Left forelimb (tissue), 1 donor: ENCODE measurements around the gene RARA.

Experiments used
- DNase-seq: peaks from one replicate; pipeline ENCODE4 v3.0.0-alpha.2; 2018; ENCODE audit warnings: low spot score

Gene RARA

GRCh38 chr17:40315678-40316570, 6.9 kb downstream of the RARA start:
- DNase-seq, result no peak

DNA sequence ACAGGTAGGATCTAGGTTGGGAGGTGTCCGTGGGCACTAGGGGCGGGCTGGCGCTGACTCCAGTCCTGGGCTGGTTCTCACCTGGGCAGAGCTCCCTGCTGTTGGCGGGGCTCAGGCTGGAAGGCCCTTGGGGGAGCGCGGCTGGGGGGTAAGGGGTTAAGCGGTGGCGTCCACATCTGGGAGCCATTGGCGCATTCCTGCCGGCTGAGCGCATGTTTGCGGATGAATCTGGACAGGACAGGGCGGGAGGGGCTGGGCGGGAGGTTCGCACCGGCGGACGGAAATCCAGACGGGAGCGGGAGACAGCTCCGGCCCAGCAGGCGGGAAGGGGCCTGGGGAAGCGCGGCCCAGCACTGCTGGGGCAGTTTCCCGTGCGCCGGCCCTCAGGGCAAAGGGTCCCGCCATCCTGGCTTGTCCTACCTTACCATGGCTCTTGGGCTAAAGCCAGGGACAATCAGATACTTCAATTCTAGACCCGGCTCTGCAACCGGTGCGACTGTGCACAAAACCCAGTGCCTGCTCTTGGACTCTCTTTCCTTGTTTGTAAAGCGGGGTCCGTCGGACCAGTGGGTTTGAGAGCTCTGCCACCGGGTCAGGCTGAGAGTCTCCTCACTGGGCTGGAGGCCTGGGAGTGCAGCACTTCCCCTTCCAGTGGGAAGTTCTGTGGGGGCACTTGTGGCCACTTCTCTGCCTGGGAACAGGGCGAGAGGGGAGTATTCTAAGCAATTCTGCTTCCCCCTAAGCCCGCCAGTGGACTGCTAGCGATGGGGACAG, 7.8 kb downstream of the RARA start:
- peak; percentile 89 for DNase-seq

DNA sequence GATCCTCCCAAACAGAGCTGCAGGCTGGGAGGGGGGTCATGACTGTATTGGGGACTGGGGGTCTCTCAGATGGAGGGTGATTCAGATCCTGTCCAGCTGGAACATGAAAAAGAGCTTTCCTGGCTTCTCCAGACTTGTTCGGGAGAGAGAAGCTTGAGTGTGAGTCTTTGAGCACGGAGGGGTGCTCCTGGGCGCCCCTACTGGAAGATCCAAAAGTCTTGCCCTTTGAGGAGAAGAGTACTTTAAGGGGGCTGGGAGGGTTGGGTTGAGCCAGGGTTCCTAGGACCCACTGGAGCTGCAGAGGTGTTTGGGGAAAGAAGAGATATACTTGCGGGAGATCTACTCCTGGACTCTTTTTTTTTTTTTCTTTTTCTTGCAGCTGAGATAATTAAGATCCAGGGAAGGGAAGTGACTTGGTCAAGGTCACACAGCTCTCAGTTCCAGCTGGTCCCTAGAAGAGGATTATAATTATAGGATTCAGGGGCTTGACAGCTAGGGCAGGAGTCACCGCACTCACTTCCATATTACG, 8.4 kb downstream of the RARA start:
- DNase-seq, result peak; percentile 81

DNA sequence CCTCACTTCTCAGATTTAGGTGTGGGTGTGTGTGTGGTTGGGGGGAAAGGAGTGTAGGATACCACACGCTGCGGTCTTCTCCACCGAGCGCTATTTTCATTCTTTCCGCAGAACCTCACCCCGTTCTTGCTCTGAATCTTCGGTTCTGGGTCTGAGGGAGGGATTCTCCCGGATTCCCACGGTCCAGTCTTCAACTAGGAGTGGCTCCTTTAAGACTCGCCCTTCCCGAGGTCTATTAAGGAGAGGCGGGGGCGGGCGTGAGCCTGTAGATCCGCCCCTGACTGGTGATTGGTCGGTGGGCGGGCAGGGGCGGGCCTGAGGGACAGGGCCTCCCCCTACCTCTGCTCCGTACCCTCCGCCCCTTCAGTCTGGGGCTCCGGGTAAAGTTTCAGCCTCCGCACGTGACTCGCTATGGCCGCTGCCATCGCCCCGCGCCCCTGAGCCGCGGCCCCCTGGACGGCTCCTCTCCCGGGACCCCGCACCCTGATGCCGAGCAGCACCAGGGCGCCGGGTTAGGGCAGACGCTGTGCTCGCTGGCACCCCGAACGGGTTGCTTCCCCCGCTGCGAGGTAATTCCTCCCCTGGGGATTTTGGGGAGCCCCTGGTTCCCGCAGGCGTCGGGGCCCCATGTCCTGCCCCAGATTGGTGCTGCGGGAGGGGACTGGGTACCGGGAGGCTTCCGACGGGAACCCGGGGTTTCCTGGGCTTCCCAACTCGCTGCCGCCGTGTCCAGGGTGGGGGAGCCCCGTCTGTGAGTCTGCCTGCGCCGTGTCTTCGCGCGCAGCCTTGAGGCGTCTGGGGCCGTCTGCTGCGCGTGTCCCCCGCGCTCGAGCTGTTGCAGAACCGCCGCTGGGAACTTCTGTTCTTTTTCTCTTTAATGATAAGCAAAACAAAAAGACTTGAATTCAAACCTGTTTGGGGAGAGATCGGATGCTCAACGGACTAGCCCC, 9.2 kb downstream of the RARA start:
- peak; percentile 96 for DNase-seq

GRCh38 chr17:40318830-40319391, 9.9 kb downstream of the RARA start:
- DNase-seq, result peak; percentile 66

GRCh38 chr17:40319651-40320540, 10.9 kb downstream of the RARA start:
- DNase-seq, result no peak

DNA sequence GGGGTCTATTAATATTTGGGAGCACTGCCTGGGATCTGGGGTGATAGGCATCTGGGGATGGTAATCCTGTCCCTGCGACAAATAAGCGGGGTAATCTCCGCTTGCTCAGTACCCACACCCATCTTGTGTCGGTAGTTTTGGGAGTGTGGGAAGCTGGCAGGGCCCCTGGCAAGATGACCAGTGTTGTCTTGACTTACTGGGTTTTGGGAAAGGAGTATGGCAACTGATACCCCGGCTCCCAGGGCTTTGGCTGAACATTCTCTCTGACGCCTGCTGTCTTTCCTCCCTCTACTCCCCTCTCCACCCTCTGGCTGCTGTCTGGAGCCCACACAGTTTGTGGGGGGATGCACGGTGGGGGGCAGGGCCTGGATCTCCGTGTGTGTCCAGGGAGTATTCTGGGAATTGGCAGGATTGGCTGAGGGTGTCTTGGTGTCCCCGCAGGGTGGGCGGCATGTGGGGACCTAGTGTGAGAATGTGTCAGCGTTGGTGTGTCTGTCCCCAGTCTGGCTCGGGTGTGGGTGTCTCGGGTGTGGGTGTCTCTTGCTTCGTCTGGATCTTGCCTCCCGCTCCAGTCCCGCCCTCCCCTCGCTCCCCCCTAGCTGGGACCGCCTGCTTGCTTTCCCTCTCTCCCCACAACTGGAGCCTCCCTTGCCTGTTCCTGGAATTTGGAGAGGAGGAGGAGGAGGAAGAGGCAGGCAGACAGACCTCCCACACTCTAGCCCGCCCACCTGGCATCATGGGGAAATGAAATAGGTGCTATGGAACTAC, 12.0 kb downstream of the RARA start:
- DNase-seq, result peak; percentile 89

- DNase-seq, result no peak
These were observed 12.5 kb downstream of the RARA start for GRCh38 chr17:40321524-40321929.

DNA sequence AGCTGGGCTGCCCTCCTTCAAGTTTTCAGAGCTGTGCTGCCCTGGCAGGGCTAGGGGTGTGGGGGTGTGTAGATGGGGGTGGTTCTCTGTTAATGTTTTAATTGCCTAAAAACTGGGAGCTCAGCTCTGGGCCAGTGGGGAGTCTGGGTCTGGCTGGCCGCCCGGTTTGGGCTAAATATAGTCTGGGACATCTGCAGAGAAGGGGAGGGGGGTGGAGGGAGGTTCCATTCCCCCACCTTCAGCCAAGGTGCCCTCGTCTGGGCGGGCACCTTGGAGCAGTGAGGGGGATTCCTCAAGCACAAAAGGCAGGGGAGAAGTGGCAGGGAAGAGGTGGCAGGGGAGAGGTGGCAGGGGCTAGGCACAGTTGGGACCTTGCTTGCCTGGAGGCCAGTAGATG, 13.0 kb downstream of the RARA start:
- no peak for DNase-seq

GRCh38 chr17:40322358-40323315, 13.7 kb downstream of the RARA start:
- no peak for DNase-seq

DNA sequence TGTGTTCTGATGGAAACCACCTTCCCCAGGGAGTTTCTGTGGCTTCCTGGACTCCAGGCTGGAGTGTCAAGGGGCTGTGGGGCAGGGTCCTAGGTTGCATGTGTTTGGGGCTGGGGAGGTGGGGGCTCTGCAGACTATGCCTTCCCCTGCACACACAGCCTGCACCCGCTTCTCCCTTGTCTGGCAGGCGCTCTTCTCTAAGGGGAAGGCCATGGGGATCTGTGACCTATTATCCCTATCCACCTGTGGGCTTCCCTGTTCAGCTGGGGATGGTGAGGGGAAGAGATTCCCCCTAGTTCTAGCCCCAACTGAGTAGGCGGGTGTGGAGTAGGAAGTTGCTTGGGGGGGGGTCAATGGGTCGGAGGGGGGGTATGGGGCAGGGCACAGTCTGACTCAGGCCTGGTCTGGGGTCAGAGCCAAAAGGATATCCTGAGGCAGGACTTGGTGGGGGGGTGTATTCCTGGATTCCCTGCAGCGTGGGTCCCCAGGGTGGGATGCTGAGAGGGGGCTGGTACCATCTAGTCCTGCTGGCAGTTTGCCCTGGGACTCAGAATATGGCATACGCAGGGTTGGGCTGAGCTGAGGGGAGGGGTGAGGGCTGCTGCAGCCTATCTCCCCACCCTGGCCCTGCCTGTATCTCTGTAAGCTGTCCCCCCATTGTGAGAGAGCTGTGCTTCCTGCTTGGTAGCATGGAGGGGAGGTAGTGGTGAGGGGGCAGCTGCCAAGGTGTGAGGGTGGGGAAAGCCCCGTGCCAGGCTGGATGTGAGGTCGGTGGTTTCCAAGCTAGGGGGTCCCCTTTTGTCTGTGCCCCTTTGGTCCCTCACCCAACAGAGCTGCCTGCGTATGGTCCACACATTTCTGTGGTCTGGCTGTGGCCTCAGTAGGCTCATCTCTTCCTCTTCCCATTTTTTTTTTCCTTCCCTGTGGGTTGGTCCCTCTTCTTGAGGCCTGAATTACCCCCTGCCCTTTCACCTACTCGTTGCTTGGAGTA, 14.7 kb downstream of the RARA start:
- DNase-seq, result no peak

DNA sequence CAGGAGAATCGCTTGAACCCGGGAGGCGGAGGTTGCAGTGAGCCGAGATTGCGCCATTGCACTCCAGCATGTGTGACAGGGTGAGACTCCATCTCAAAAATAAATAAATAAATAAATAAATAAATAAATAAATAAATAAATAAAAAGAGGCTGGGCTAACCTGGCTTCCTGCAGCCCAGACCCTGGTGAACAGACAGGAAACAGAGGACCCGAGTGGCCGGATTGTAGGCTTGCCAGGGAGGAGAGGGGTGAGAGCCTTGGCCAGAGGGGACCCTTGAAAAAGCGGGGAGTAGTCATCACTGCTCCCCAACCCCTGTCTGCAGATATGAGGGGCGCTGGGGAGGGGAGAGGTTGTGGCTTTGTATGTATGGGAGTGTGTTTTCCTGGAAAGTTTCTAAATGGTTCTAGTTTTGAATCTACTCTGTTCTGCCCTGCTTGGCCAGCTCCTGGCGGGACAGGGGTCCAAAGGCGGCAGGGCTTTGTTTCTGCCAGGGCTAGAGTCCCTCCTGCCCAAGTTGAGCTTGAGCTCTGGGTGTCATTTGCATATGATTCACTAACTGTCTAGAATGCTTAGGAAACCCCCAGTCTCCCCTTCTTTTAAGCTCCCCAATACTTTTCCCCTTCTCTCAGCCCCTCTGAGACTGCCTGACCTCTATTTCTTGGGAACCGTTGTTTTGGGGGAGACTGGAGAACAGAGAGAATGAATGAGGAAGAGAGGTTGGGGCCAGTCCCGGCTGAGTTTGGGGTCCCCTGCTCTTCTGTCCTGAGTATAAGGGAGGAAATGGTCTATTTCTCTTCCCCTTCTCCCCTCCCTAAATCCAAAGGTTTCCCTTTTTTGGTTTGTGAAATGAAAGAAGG, 16.4 kb downstream of the RARA start:
- no peak for DNase-seq

DNA sequence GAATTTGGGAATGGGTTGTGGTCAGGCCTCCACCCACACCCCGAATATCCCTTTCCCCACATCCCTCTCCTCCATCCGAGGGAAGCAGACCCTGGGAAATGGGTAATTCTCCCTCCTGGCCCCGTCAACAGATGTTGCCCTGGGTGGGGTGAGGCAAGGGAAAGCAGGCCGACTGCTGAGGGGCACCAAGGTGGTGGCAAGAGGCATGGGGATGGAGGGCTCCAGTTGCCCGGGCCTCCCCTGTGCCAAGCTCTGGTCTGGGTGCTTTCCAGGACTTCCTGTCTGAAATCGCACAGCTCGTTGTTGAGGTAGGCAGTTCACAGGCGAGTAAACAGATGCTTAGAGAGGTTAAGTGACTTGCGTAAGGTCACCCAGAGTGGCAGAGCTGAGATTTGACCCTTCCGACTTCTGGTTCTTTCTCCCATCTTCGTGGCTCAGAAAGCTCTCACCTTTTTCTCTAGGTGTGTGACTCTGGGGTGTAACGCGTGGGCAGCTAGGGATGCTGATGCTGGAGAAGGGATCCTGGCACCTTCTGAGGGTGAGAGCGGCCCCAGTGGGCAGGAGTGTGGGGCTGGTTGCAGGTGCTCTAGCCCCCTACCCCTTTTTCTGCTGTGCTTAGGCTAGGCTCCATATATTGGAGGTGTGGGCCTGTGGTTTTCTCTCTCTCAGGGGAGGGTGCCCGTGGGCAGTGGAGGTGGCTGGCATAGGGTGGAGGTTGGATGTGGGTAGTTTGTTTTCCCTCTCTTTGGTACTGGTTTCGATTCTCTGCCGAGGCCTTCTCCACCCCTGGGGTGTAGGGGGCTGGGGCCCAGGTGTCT, 17.2 kb downstream of the RARA start:
- no peak for DNase-seq

DNA sequence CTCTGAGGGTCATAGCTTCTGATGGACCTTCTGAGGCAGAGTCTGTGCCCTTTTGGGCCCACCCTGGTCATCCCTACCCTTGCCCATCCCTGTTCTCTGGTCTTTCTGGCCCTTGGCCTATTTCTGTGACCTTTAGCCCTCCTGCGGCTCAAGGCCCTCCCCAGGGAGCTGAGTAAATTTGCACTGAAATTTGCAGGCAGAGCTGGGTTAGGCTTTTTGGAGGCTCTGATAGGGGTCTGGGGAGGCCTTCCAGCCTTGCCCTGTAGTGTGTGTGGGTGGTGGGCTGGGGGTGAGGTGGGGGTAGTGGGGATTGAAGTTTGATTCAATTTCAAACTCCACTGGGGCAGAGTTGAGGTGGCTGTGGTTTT, 17.8 kb downstream of the RARA start:
- DNase-seq, result no peak

GRCh38 chr17:40327244-40327729, 18.3 kb downstream of the RARA start:
- no peak for DNase-seq
